Smooth muscle cell (in vitro differentiated cells): ENCODE data around the gene GPC6. TPM values are rescaled to one million over a fixed set of nuclear protein-coding genes. Genes with fewer than 3 reads are reported as not detected.

ENCODE experiments used
- DNase-seq: peaks from one replicate; lab custom pipeline; 2025; ENCODE audit not compliant: unreplicated experiment; lab: John Stamatoyannopoulos, UW
- H2AFZ ChIP-seq: fragments of 200-600 bp; sonication (generic); 2 replicates; pipeline ENCODE4 v1.6.0; 2016; ENCODE audit warnings: antibody characterized with exemption, low read depth, mild to moderate bottlenecking
- H3F3A ChIP-seq: fragments of 200-600 bp; sonication (generic); 2 replicates; pipeline ENCODE4 v1.6.0; 2017; ENCODE audit warnings: antibody characterized with exemption, low read depth
- H3K27ac ChIP-seq: fragments of 200-600 bp; sonication (generic); 2 replicates; pipeline ENCODE4 v1.5.1; 2016; ENCODE audit warnings: low read depth, mild to moderate bottlenecking
- H3K27me3 ChIP-seq: fragments of 200-600 bp; sonication (generic); 2 replicates; pipeline ENCODE4 v1.6.1; 2016; ENCODE audit warnings: low read depth, mild to moderate bottlenecking
- H3K36me3 ChIP-seq: fragments of 200-600 bp; sonication (generic); 2 replicates; pipeline ENCODE4 v1.5.1; 2016; ENCODE audit warnings: low read depth
- H3K4me1 ChIP-seq: fragments of 200-600 bp; sonication (generic); 2 replicates; pipeline ENCODE4 v1.5.1; 2016; ENCODE audit warnings: low read depth
- H3K4me2 ChIP-seq: fragments of 200-600 bp; sonication (generic); 2 replicates; pipeline ENCODE4 v1.6.0; 2016; ENCODE audit warnings: mild to moderate bottlenecking
- H3K4me3 ChIP-seq: fragments of 200-600 bp; sonication (generic); 2 replicates; pipeline ENCODE4 v1.5.1; 2016; ENCODE audit warnings: mild to moderate bottlenecking
- H3K79me2 ChIP-seq: fragments of 200-600 bp; sonication (generic); 2 replicates; pipeline ENCODE4 v1.6.0; 2016; ENCODE audit warnings: low read depth, mild to moderate bottlenecking
- H3K9ac ChIP-seq: fragments of 200-600 bp; sonication (generic); 2 replicates; pipeline ENCODE4 v1.6.0; 2016; ENCODE audit warnings: low read depth
- H3K9me3 ChIP-seq: fragments of 200-600 bp; sonication (generic); replicated peaks from 2 replicates; pipeline ENCODE4 v1.5.1; 2016; ENCODE audit warnings: low read depth
- H4K20me1 ChIP-seq: fragments of 200-600 bp; sonication (generic); 2 replicates; pipeline ENCODE4 v1.6.0; 2016; ENCODE audit warnings: low read depth
- CTCF ChIP-seq: fragments of 200-600 bp; sonication (generic); IDR thresholded peaks from 2 replicates; pipeline ENCODE4 v1.5.1; 2017; ENCODE audit warnings: borderline replicate concordance, mild to moderate bottlenecking, antibody characterized with exemption; ENCODE audit not compliant: insufficient read depth, poor library complexity, severe bottlenecking
- WGBS: methylation state at CpG from one replicate; pipeline ENCODE4 v1.1.7; 2016; ENCODE audit warnings: low lambda C conversion rate; 5-methylcytosine and 5-hydroxymethylcytosine counted together
- polyA plus RNA-seq: library from polyadenylated mRNA; unstranded; fragments of >200 nt; fragmentation: Nextera tagmentation; extraction: Ambion mirVana; gene quantifications from 2 replicates; pipeline ENCODE4 v1.2.1, GENCODE V29; 2016
- total RNA-seq: library from RNA; depleted of rRNA; stranded (reverse); fragments of >200 nt; gene quantifications from 2 replicates; pipeline ENCODE4 v1.2.3, GENCODE V29; 2014

Gene GPC6
- total and polyA plus RNA-seq, 2 experiments from 2014 or later, result 19.7 to 68.5 TPM

GRCh38 chr13:94217370-94217769, 990.8 kb downstream of the GPC6 start:
- Histone ChIP-seq H3F3A (no peaks in the 10 kb centered on the region), H3K9ac (no peak overlapping the region), H4K20me1 (no peaks in the 10 kb centered on the region), H3K27me3 (no peaks in the 10 kb centered on the region), H3K79me2 (no peaks in the 10 kb centered on the region), H3K4me1 (no peaks in the 10 kb centered on the region), H3K9me3 (no peaks in the 10 kb centered on the region), H3K36me3 (no peaks in the 10 kb centered on the region), H2AFZ (no peak overlapping the region), H3K27ac (peak overlapping the region; percentile 9), H3K4me3 (no peak overlapping the region), H3K4me2 (no peak overlapping the region)
- 44% methylated on average over 3 of the region's 3 CpGs for WGBS
- DNase-seq, result no peak
- no peak for TF ChIP-seq CTCF

- Histone ChIP-seq H3K27me3 (no peaks in the 10 kb centered on the region), H3K9ac (no peak overlapping the region), H3K4me2 (no peak overlapping the region), H3K27ac (no peak overlapping the region), H3K4me1 (no peaks in the 10 kb centered on the region), H3K36me3 (no peaks in the 10 kb centered on the region), H3F3A (no peaks in the 10 kb centered on the region), H4K20me1 (no peaks in the 10 kb centered on the region), H3K9me3 (no peaks in the 10 kb centered on the region), H3K79me2 (no peaks in the 10 kb centered on the region), H2AFZ (no peak overlapping the region), H3K4me3 (no peak overlapping the region)
- no peak for DNase-seq
- 83% methylated on average over 2 of the region's 2 CpGs for WGBS
- TF ChIP-seq CTCF, result no peak
Observed at GRCh38 chr13:94218537-94218936, 991.9 kb downstream of the GPC6 start.

- no peak for DNase-seq
- Histone ChIP-seq H3K9me3 (no peaks in the 10 kb centered on the region), H3F3A (no peaks in the 10 kb centered on the region), H3K4me1 (no peaks in the 10 kb centered on the region), H3K9ac (no peak overlapping the region), H3K4me3 (no peak overlapping the region), H3K36me3 (no peaks in the 10 kb centered on the region), H3K79me2 (no peaks in the 10 kb centered on the region), H2AFZ (no peak overlapping the region), H3K4me2 (no peak overlapping the region), H3K27ac (no peak overlapping the region), H3K27me3 (no peaks in the 10 kb centered on the region), H4K20me1 (no peaks in the 10 kb centered on the region)
- 88% methylated on average over 3 of the region's 3 CpGs for WGBS
- TF ChIP-seq CTCF, result no peak
Observed at GRCh38 chr13:94218951-94219350, 992.3 kb downstream of the GPC6 start.

GRCh38 chr13:94224670-94225069, 998.1 kb downstream of the GPC6 start:
- H2AFZ ChIP-seq, result no peak overlapping the region
- no peak overlapping the region for H3K27ac ChIP-seq

More at GRCh38 chr13:94224670-94225069, 998.1 kb downstream of the GPC6 start:
- no peak overlapping the region for H3K9ac ChIP-seq
- H3K9me3 ChIP-seq, result no peaks in the 10 kb centered on the region
- DNase-seq, result no peak
- no peaks in the 10 kb centered on the region for H3K27me3 ChIP-seq
- no peak for TF ChIP-seq CTCF
- H3K79me2 ChIP-seq, result no peaks in the 10 kb centered on the region
- H4K20me1 ChIP-seq, result no peaks in the 10 kb centered on the region
- 81% methylated on average over 3 of the region's 3 CpGs for WGBS
- H3F3A ChIP-seq, result no peaks in the 10 kb centered on the region
- H3K4me1 ChIP-seq, result no peaks in the 10 kb centered on the region
- H3K4me2 ChIP-seq, result no peak overlapping the region
- no peaks in the 10 kb centered on the region for H3K36me3 ChIP-seq
- H3K4me3 ChIP-seq, result no peak overlapping the region
